ENCODE data around the gene NRP1. TPM values are rescaled to one million over a fixed set of nuclear protein-coding genes. Genes with fewer than 3 reads are reported as not detected.

The NRP1 gene
- total RNA-seq, 2 donors from 2014 or later = 23.0 to 37.1 TPM

GRCh38 chr10:33147013-33147310, 187.5 kb downstream of the NRP1 start:
- DNase-seq (ENCODE audit: low spot score) = no peak
- WGBS = 82% methylated on average over 3 of the region's 3 CpGs
- H3K36me3 ChIP-seq = no peaks in the 10 kb centered on the region
- no peak for TF ChIP-seq POLR2A (IDR thresholded peaks at IDR 0.05)
- no peak for TF ChIP-seq POLR2AphosphoS5 (IDR thresholded peaks at IDR 0.05)
- no peak for TF ChIP-seq CTCF (IDR thresholded peaks at IDR 0.05)
- intact Hi-C loops (cut with DNase I) = no loop called here
- no peaks in the 10 kb centered on the region for H3K4me1 ChIP-seq (replicated peaks)
- H3K27me3 ChIP-seq (replicated peaks; ENCODE audit: insufficient read depth) = no peaks in the 10 kb centered on the region
- H3K27ac ChIP-seq = no peak overlapping the region
- no peak overlapping the region for H3K4me3 ChIP-seq
- no peaks in the 10 kb centered on the region for H3K9me3 ChIP-seq

- TF ChIP-seq POLR2A (IDR thresholded peaks at IDR 0.05) (no peak), CTCF (IDR thresholded peaks at IDR 0.05) (no peak), POLR2AphosphoS5 (IDR thresholded peaks at IDR 0.05) (no peak)
- Histone ChIP-seq H3K27me3 (replicated peaks; ENCODE audit: insufficient read depth) (no peaks in the 10 kb centered on the region), H3K9me3 (no peaks in the 10 kb centered on the region), H3K4me1 (replicated peaks) (no peaks in the 10 kb centered on the region), H3K27ac (no peak overlapping the region), H3K4me3 (no peak overlapping the region), H3K36me3 (no peaks in the 10 kb centered on the region)
- WGBS = 93% methylated on average over 10 of the region's 10 CpGs
- DNase-seq (ENCODE audit: low spot score) = no peak
- intact Hi-C loops (cut with DNase I) = no loop called here
Measured at GRCh38 chr10:33146189-33147012, 188.1 kb downstream of the NRP1 start.

- no peak for TF ChIP-seq POLR2A (IDR thresholded peaks at IDR 0.05)
- no peak for TF ChIP-seq POLR2AphosphoS5 (IDR thresholded peaks at IDR 0.05)
- TF ChIP-seq CTCF (IDR thresholded peaks at IDR 0.05) = no peak
- H3K4me1 ChIP-seq (replicated peaks) = no peaks in the 10 kb centered on the region
- no peak overlapping the region for H3K27ac ChIP-seq
- intact Hi-C loops (cut with DNase I) = no loop called here
- 86% methylated on average over 8 of the region's 8 CpGs for WGBS
- no peaks in the 10 kb centered on the region for H3K9me3 ChIP-seq
- H3K27me3 ChIP-seq (replicated peaks; ENCODE audit: insufficient read depth) = no peaks in the 10 kb centered on the region
- H3K36me3 ChIP-seq = no peaks in the 10 kb centered on the region
- no peak for DNase-seq (ENCODE audit: low spot score)
- no peak overlapping the region for H3K4me3 ChIP-seq
Measured at GRCh38 chr10:33145451-33146188, 188.8 kb downstream of the NRP1 start.

- intact Hi-C loops (cut with DNase I) = no loop called here
- TF ChIP-seq CTCF (IDR thresholded peaks at IDR 0.05) (no peak), POLR2A (IDR thresholded peaks at IDR 0.05) (no peak), POLR2AphosphoS5 (IDR thresholded peaks at IDR 0.05) (no peak)
- no peaks in the 10 kb centered on the region for H3K9me3 ChIP-seq
- no peak for DNase-seq (ENCODE audit: low spot score)
- no peaks in the 10 kb centered on the region for H3K27me3 ChIP-seq (replicated peaks; ENCODE audit: insufficient read depth)
- H3K4me1 ChIP-seq (replicated peaks) = no peaks in the 10 kb centered on the region
- H3K36me3 ChIP-seq = no peaks in the 10 kb centered on the region
- no peak overlapping the region for H3K27ac ChIP-seq
- whole genome bisulfite sequencing = 67% methylated on average over 5 of the region's 5 CpGs
- H3K4me3 ChIP-seq = no peak overlapping the region
Measured at GRCh38 chr10:33143160-33143728, 191.2 kb downstream of the NRP1 start.
